Embryonic facial prominence (tissue), 1 donor: ENCODE results near the gene CATSPERB.
"Not testable (repeated sequence)": the region's sequence is repeated elsewhere in the genome, so short reads cannot be mapped to it uniquely, and the experiment has no call there.

Experiments
- DNase-seq: peaks from one replicate; pipeline ENCODE4 v3.0.0-alpha.2; 2016; ENCODE audit errors: extremely low spot score

The CATSPERB gene

DNA sequence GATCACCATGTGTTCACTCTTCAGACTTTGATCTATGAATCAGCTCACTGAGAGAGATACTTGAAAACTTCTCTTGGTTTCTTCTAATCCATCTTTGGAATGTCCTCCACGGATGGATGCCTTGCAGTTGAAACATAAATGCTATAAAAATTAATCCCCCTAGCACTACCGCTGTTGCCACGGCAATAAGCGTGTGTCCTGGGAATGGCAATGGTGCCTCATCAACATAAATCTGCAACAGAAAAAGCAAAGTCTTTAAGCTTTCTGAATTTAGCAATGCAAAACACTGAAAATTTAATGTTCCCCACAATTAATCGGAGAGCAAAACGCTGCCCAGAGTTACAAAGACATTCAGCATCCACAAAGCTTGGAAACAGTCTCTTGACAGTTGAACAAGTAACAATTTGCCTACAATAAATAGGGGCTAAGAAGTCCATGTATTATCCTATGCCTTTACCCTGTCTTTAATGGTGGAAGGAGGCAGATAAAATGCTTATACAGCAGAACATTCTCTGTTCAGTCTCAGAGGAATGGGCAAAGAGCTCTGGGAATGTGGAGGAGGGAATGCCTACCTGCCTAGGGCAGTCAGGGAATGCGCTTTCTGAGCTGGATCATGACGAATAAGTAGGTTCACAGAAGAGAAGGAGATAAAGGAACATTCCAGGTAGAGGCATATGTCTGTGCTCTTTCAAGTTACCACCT, 150.9 kb downstream of the CATSPERB start:
- no peak for DNase-seq

DNA sequence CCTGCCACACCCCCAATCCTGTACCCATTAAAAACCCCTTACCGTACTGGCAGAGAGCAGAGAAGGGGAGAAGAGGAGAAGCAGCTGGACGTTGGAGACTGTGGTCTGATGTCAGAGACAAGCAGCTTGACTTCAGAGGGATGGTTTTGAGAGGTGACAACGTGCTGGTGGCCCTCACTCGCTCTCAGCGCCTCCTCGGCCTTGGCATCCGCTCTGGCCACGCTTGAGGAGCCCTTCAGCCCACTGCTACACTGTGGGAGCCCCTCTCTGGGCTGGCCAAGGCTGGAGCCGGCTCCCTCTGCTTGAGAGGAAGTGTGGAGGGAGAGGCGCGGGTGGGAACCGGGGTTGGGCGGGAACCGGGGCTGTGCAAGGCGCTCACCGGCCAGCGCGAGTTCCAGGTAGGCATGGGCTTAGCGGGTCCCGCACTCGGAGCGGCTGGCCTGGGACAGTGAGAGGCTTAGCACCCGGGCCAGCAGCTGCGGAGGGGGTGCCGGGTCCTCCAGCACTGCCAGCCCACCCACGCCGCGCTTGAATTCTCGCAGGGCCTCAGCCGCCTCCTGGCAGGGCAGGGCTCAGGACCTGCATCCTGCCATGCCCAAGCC, 154.2 kb downstream of the CATSPERB start:
- DNase-seq: no peak

DNA sequence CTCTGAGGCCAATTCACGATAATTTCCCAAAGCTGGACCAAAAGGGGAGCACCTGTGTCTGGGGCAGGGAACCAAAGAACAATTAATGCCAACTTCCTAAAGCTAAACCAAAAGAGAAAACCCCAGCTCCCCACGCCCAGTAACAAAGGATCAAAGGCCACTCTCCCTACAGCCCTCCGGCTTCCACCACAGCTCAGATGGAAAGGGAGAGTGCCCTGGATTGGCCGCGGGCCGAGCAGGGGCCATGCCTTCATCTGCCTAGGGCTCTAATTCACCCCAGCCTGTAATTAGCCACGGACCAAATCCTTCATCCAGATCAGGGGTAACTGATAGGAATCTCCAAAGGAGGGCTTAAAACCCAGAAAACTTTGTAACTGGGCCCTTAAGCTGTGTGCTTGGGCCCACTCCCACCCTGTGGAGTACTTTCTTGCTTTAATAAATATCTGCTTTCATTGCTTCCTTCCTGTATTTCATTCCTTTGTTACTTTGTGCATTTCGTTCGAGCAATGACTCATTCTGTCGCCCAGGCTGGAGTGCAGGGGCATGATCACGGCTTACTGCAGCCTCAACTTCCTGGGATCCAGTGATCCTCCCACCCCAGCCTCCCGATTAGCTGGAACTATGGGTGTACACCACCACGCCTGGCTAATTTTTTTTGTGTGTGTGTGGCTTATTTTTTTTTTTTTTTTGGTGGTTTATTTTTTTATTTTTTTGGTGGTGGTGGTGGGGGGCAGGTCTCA, 156.2 kb downstream of the CATSPERB start:
- no peak for DNase-seq

DNA sequence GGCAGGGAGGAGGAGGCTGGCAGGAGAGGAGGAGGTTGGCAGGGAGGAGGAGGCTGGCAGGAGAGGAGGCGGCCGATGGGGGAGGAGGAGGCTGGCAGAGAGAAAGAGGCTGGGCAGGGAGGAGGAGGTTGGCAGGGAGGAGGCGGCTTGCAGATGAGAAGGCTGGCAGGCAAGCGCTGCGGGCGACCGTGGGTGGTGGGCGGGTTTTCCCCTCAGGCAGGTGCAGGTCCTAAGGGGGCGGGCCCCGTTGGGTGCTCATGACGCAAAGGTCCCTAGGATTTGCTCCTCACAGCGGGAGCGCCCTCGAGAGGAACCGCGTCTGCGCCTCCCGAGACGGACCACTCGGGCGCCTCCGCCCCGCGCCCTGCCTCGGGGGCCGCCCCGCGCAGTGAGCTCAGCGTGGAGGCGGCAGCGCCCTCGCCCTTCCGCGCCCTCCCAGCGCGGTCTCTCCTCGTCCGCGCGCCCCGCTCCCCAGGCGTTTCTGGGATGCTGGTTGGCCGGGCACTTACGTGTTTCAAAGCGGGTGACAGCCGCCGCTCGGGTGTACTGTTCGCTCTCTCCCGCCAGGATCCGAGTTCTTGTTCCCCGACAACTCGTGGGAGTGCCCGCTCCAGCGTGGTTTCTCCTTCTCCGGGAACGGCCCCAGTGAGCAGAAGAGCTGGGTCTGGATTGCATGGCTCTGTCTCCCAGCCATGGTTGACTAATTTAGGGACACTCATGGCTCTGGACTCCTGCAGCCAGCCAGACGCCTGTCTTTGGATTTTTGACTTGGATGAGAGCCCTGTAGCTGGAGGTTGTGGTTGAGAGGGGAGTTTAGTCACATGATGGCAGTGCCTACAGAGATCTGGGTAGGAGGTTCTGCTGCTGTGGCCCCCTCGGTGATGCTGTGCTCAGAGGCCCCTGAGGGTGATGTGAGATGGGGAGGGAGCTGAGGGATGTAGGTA, 157.7 kb downstream of the CATSPERB start:
- no peak for DNase-seq

DNA sequence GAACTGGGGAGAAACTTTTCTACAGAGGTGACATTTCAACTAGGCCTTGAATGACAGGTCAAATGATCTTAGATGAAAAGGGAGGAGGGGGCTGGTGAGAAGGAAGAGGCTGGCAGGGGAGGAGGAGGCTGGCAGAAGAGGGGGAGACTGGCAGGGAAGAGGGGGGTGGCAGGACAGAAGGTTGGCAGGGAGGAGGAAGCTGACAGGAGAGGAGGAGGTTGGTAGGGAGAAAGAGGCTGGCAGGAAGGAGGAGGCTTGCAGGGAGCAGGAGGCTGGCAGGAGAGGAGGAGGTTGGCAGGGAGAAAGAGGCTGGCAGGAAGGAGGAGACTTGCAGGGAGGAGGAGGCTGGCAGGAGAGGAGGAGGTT, 158.4 kb downstream of the CATSPERB start:
- DNase-seq: no peak

DNA sequence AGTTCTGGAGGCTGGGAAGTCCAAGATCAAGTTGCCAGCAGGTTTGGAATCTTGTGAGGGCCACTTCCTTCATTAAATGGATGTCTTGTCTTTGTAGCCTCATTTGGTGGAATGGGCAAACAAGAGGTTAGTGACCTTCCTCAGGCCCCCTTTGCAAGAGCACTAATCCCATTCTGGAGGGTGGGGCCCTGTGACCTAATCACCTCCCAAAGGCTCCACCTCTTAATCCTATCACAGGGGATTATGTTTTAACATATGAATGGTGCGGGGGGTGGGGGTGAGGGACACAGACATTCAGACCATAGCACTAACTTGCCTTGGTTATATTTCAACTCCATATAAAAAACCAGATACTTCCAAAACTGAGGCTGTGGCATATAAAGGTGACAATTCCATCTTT, 161.9 kb downstream of the CATSPERB start:
- no peak for DNase-seq

DNA sequence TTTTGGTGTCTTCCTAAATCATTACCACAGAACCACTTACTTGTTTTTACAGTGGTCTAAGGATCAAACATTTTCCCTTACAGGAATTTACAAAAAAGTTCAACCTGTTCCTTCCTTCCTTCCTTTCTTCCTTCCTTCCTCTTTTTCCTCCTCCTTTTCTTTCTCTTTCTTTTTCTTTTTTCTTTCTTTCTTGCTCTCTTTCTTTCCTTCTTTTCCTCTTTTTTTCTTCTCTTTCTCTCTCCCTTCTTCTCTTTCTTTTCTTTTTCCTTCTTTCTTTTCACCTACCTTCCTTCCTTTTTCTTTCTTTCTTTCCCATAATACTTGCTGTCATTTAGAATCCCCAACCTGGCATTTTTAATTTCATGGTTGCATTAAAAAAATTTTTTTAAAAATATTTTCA, 162.6 kb downstream of the CATSPERB start:
- DNase-seq: no peak

DNA sequence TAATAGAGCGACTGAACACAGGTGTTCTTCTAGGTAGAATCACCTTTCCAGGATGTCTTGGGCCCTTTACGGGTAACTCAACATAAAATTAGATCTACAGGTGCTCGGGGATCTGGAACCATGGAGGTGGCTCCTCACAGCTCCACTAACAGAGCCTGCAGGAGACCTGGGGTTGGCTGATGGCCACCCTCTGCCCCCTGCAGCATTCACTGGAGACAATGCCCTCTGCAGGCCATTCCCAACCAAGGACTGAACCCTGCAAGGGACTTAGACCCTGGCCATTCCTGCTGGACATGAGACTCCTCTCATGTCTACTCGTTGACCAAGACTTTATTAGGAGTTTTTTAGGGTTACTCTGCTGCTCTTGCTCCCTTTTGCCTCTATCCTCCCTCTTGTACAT, 163.3 kb downstream of the CATSPERB start:
- DNase-seq: no peak

DNA sequence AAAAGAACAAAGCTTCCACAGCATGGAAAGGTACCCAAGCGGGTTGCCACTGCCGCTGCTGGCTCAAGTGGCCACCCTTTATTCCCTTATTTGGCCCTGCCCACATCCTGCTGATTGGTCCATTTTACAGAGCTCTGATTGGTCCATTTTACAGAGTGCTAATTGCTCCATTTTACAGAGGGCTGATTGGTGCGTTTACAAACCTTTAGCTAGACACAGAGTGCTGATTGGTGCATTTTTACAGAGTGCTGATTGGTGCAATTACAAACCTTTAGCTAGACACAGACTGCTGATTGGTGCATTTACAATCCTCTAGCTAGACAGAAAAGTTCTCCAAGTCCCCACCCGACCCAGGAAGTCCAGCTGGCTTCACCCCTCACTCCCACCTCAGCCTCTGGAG, 164.1 kb downstream of the CATSPERB start:
- not testable (repeated sequence) for DNase-seq

DNA sequence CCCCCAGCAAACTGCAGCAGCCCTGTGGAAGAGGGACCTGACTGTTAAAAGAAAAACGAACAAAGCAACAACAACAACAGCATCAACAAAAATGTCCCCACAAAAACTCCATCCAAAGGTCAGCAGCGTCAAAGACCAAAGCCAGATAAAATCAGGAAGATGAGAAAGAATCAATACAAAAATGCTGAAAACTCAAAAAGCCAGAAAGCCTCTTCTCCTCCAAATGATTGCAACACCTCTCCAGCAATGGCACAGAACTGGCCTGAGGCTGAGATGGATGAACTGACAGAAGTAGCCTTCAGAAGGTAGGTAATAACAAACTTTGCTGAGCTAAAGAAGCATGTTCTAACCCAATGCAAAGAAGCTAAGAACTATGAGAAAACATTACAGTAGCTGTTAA, 176.4 kb downstream of the CATSPERB start:
- no peak for DNase-seq

DNA sequence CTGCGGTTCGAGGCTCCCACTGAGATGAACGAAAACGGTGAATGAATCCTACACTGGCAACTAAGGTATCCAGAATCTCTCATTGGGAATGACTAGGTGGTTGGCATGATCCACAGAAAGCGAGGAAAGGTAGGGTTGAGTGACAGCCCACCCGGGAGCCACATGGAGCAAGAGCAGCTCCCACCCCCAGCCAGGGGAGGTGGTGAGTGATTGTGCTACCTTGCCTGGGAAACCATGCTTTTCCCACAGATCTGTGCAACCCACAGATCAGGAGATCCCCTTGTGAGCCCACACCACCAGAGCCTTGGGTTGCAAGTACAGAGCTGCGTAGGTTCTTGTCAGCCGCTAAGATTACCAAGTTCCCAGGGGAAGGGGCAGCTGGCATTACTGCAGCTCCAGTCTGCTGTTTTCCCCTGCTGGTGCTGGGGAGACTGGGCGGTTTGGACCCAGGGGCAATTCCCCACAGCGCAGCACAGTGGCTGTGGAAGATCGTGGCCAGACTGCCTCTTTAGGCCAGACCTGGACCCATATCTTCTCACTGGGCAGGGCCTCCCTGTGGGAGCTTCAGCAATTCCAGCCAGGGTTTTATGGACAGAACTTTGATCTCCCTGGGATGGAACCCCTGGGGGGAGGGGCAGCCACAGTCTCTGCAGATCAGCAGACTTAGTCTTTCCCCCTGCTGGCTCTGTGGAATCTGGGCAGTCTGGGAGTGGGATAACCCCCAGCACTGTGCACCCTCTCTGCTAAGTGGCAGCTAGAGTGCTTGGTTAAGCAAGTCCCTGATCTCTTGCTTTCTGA, 177.2 kb downstream of the CATSPERB start:
- DNase-seq: no peak

DNA sequence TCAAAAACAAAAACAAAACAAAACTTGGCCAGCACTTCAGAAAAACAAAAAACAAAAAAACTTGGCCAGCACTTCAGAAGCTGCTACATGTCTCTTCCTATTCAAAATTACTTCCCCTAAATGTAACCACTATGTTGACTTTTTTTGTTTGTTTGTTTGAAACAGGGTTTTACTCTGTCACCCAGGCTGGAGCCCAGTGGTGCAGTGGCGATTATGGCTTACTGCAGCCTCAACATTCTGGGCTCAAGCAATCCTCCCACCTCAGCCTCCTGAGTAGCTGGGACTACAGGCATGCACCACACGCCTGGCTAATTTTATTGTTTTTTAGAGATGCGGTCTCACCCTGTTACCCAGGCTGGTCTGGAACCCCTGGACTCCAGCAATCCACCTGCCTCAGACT, 183.8 kb downstream of the CATSPERB start:
- no peak for DNase-seq

DNA sequence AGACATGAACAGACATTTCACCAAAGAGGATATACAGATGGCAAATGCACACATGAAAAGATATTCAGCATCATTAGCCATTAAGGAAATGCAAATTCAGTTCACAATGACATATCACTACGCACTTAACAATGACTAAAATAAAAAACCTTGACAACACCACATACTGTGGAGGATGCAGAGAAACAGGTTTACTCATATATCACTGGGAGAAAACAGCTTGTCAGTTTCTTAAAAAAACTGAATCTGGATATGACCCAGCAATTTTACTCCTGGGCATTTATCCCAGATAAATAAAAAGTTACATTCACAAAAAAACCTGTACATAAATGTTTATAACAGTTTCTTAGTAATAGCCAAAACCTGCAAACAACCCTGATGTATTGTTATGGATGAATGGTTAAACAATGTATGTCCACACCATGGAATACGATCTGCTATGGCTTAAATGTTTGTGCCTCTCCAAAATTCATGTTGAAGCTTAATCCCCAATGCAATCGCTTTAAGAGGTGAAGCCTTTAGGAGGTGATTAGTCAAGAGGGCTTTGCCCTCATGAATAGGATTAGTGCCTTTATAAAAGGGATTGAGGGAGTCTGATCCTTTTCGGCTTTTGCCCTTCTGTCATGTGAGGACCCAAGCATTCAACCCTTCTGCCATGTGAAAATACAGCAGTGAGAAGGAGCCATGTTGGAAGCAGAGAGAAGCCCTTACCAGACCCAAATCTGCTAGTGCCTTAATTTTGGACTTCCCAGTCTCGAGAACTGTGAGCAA, 185.8 kb downstream of the CATSPERB start:
- no peak for DNase-seq

DNA sequence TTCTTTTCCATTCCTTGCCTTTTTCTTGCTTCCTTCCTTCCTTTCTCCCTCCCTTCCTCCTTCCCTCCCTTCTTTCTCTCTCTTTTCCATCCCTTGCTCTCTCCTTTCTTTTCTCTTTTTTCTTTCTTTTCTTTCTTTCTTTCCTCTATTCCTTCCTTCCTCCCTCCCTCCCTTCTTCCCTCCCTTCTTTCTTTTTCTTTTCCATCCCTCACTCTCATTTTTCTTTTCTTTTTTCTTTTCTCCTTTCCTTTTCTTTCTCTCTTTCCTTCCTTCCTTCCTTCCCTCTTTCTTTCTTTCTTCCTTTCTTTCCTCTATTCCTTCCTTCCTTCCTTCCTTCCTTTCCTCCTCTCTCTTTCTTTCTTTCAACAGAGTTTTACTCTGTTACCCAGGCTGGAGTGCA, 186.7 kb downstream of the CATSPERB start:
- no peak for DNase-seq

DNA sequence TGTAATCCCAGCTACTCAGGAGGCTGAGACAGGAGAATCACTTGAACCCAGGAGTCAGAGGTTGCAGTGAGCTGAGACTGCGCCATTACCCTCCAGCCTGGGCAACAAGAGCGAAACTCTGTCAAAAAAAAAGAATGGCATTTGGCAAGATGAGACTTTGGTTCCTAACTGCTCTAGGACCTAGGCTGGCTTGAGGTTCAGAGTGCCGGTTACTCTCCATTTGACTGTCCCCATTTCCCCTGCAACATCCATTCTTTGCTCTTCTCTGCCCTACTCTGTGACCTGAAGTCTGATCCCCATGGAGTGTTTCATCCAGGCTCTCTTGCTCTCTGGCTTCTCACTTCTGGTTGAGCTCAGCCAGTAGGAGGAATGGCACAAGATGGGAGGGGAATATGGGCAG, 195.6 kb downstream of the CATSPERB start:
- no peak for DNase-seq

DNA sequence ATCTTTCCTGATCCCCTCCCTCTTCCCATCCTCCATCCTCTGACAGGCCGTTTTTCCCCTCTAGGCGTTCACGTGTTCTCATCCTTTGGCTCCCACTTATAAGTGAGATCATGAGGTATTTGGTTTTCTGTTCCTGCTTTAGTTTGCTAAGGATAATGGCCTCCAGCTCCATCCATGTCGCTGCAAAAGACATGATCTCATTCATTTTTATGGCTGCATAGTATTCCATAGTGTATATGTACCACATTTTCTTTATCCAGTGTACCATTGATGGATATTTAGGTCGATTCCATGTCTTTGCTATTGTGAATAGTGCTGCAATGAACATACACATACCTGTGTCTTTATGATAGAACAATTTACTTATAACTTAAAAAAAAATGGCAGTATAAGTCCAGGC, 197.8 kb downstream of the CATSPERB start:
- not testable (repeated sequence) for DNase-seq

DNA sequence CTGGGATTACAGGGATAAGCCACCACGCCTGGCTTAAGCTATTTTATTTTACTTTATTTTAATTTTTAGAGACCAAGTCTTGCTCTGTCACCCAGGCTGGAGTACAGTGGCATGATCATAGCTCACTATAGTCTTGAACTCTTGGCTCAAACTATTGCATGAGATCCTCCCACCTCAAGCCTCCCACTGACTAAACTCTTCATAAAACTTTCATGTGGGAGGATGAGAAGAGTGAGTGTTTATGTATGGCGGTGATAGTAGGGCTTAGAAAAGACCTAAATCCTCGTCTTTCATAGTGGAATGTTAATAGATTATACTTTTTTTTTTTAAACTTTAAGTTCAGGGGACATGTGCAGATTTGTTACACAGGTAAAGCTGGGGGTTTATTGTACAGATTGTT, 198.3 kb downstream of the CATSPERB start:
- no peak for DNase-seq
